ENCODE measurements around the gene HIPK2.
A peak's percentile ranks its signal among the peaks of the same experiment; 100 is the strongest.

HIPK2 gene

GRCh38 chr7:139673230-139673629 is 104.6 kb downstream of the HIPK2 start:
- TF ChIP-seq GATA2 (IDR thresholded peaks at IDR 0.05; ENCODE audit: low read depth, low read length) (no peak), GATA3 (IDR thresholded peaks at IDR 0.05; ENCODE audit: low read depth, low read length) (no peak)

- TF ChIP-seq GATA3 (IDR thresholded peaks at IDR 0.05; ENCODE audit: low read depth, low read length) = peak; percentile 60
- no peak for TF ChIP-seq GATA2 (IDR thresholded peaks at IDR 0.05; ENCODE audit: low read depth, low read length)
Observed at GRCh38 chr7:139671967-139672366, 105.8 kb downstream of the HIPK2 start.

DNA sequence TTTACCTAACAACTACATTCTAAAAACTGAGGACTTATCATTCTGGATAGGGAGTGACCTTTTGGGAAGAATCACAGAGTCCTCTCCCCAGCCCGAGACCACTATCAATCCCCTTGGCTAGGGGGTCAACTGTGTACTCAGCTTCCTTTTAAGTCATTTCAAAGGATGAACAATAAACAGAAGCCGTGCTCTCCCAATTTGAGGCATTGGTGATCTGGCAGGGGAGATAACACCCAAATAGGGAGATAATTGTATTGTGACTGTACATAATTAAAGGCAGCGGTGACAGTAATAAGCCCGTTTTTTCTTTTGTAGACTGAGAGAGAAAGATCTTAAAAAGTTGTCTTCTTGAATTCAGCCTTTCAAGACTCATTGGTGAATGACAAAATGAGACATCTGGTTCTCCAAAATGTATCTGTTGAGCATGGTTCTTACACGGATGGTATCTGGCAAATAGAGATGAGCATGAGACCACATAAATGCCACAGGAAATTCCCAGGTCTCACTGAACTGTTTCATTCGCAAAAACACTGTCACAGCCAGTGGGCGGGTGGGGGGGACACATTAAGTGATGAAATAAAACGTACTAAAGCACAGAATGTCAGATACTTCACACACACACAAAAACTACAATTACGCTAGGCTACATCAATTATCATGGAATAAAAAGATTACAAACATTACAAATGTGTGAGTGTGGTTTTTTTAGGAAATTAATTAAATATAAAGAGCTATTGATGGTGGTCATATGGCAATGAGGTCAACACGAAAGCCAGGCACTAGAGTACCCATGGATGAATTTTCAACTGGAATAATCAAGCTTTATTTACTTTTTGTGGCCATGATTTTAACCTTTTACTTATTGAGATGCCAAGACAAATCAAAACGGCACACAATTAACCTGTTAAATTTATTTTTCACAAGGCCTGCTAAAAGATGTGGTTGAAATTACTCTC is 108.4 kb downstream of the HIPK2 start:
- peak; percentile 97 for TF ChIP-seq GATA3 (IDR thresholded peaks at IDR 0.05; ENCODE audit: low read depth, low read length)
- TF ChIP-seq GATA2 (IDR thresholded peaks at IDR 0.05; ENCODE audit: low read depth, low read length) = peak; percentile 95

DNA sequence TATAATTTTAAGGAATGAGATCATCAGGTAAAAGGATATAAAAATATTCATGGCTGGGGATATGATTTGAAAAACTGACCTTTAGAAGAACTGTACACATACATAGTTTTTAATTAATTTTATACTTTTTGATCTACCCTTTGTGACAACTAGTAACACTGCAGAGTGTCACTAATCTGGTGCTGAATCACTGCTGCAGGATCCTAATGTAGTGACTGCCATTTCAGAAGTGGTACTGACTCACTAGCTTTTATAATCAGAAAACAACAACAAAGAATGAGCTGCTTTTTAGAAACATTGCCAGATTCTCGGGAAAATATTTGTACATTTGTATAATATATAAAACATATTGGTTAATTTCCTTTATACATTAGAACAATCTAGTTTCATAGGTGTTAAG is 110.4 kb downstream of the HIPK2 start:
- no peak for TF ChIP-seq GATA3 (IDR thresholded peaks at IDR 0.05; ENCODE audit: low read depth, low read length)

DNA sequence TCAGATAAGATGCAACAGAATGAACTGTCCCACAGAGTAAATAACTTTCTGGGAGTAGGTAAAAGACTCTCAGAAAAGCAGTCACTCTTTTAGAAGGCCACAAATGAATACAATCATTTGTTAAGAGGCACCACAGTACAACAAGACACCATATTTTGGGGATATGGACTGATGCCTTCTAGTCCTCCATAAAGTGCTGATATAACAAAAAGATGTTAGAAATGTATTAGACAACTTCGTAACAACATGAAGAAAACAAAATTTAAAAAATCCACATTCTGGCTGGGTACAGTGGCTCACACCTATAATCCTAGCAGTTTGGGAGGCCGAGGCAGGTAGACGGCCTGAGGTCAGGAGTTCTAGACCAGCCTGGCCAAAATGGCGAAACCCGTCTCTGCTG is 111.3 kb downstream of the HIPK2 start:
- no peak for TF ChIP-seq GATA3 (IDR thresholded peaks at IDR 0.05; ENCODE audit: low read depth, low read length)
- TF ChIP-seq GATA2 (IDR thresholded peaks at IDR 0.05; ENCODE audit: low read depth, low read length) = no peak

- TF ChIP-seq GATA2 (IDR thresholded peaks at IDR 0.05; ENCODE audit: low read depth, low read length) (no peak), GATA3 (IDR thresholded peaks at IDR 0.05; ENCODE audit: low read depth, low read length) (no peak)
Observed at GRCh38 chr7:139664434-139664833, 113.4 kb downstream of the HIPK2 start.

GRCh38 chr7:139663608-139664177 is 114.1 kb downstream of the HIPK2 start:
- no peak for TF ChIP-seq GATA3 (IDR thresholded peaks at IDR 0.05; ENCODE audit: low read depth, low read length)
- TF ChIP-seq GATA2 (IDR thresholded peaks at IDR 0.05; ENCODE audit: low read depth, low read length) = no peak

DNA sequence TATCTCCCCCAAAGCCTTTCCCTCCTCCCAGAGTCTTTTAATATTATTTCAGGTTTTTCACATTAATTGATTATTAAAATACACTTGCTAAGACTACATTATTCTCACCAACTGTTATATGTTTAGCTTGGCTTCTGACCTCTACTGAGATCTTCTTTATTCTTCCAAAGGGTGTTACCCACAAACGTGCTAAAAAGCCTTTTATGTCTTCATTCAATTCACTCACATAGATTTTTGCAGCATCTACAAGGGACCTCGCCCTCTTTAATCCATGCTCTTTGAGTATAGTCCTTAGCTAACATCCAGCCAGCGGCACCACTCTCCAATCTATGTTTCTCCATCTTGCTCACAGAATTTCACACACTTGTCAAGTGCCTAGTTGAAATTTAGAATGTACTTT is 115.9 kb downstream of the HIPK2 start:
- TF ChIP-seq GATA3 (IDR thresholded peaks at IDR 0.05; ENCODE audit: low read depth, low read length) (no peak), GATA2 (IDR thresholded peaks at IDR 0.05; ENCODE audit: low read depth, low read length) (no peak)

DNA sequence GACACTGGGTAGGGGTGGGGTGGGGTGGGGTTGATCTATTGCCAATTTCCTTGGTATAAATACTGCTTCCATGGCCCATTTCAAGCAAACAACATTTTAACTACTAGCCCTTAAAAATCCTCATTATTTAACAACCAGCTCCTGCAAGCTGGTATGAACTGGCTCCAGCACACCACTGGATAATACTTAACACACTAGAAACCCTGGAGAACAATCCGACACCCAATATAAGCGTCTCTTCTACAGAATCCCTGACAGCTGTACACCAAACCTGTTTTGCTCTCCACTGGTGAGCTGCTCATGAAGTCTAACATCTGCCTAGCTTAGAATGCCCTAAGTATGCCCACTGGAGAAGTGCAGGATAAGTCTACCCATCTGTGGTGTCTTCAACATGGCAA is 116.8 kb downstream of the HIPK2 start:
- no peak for TF ChIP-seq GATA2 (IDR thresholded peaks at IDR 0.05; ENCODE audit: low read depth, low read length)
- TF ChIP-seq GATA3 (IDR thresholded peaks at IDR 0.05; ENCODE audit: low read depth, low read length) = no peak

DNA sequence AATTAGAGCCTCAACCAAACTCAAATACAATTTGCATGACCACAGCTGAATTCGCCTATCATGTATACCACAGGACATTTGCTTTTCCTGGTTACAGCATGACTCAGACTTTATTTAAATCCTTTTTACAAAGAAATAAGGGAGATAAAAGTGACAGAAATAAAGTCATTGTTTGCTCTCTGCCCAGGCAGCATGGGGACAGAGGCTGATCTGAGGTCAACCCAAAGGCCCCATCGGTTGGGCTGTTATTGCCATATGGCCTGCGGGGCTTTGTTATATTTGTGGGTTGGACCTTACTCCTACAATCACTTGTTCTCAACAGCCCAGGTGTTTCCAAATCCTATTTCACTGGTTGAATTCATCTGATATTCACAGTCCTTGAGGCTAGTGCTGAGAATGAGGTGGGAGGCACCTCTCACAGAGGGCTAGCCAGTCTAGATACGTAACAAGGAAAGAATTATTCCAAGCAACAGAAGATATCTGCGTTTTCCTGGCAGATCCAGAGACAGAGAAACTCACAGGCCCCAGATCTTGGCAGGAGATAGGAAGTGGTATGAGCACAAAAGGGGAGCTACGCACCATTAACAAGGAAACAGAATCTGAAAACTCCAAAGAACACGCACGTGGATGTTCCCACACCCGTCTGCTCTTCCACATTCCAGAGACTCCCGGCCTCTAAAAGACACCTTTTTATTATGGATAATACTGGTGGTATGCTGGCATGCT is 117.3 kb downstream of the HIPK2 start:
- TF ChIP-seq GATA2 (IDR thresholded peaks at IDR 0.05; ENCODE audit: low read depth, low read length) (peak; percentile 64), GATA3 (IDR thresholded peaks at IDR 0.05; ENCODE audit: low read depth, low read length) (no peak)

- TF ChIP-seq GATA2 (IDR thresholded peaks at IDR 0.05; ENCODE audit: low read depth, low read length) (no peak), GATA3 (IDR thresholded peaks at IDR 0.05; ENCODE audit: low read depth, low read length) (no peak)
Observed at GRCh38 chr7:139659922-139660316, 117.9 kb downstream of the HIPK2 start.

GRCh38 chr7:139658908-139659675 is 118.7 kb downstream of the HIPK2 start:
- TF ChIP-seq GATA2 (IDR thresholded peaks at IDR 0.05; ENCODE audit: low read depth, low read length) (no peak), GATA3 (IDR thresholded peaks at IDR 0.05; ENCODE audit: low read depth, low read length) (no peak)

GRCh38 chr7:139658296-139658695 is 119.5 kb downstream of the HIPK2 start:
- TF ChIP-seq GATA3 (IDR thresholded peaks at IDR 0.05; ENCODE audit: low read depth, low read length) = no peak
- TF ChIP-seq GATA2 (IDR thresholded peaks at IDR 0.05; ENCODE audit: low read depth, low read length) = no peak

DNA sequence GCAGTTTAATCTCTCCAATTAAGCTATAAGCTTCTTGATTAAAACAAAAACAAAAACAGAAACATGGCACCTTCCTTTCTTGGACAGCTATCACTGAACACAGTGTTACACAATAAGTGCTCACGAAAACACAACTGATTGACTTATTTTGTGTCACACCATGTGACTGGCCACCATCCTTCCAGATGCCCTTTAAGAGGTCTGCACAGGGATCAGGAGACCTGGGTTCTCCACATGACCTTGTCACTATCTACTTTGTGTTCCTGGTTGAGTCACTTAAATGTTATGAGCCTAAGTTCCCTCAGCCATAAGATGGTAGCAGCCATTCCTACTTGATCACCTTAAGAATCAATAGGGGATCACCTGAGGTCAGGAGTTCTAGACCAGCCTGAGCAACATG is 120.1 kb downstream of the HIPK2 start:
- TF ChIP-seq GATA2 (IDR thresholded peaks at IDR 0.05; ENCODE audit: low read depth, low read length) = no peak
- TF ChIP-seq GATA3 (IDR thresholded peaks at IDR 0.05; ENCODE audit: low read depth, low read length) = no peak
